A172 (cell line): ENCODE data around the gene TBC1D9B. TPM values are rescaled to one million over a fixed set of nuclear protein-coding genes. Genes with fewer than 3 reads are reported as not detected.

Experiments
- DNase-seq: peaks from one replicate; pipeline ENCODE4 v3.0.0-alpha.2; 2015; ENCODE audit warnings: low spot score
- total RNA-seq: library from RNA; depleted of rRNA; stranded (reverse); fragments of >200 nt; shearing (Covaris generic); gene quantifications from 2 replicates; pipeline ENCODE4 v1.2.3, GENCODE V29; 2014

TBC1D9B gene
- total RNA-seq, 1 experiment from 2014 or later, result 87.9 TPM

GRCh38 chr5:179869641-179870402 is 37.9 kb downstream of the TBC1D9B start:
- DNase-seq, result no peak

GRCh38 chr5:179869101-179869500 is 38.6 kb downstream of the TBC1D9B start:
- no peak for DNase-seq

DNA sequence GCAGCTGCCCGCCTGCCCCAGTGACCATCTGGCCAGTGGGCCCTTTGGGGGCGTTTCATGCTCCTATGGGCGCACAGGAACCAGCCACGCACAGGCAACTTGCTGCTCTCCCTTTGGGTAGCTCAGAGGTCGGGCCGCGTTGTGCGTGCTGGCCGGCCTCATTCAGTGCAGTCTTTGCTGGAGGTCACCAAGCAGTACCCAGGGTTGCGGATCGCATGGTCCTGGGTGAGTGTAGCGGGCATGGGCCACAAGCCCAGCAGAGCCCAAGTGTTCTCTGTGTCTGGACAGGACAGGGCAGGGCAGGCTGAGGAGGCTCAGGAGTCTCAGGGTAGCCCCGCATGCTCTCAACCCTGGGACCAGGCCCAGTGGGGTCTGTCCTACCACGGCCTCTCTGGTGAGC is 39.2 kb downstream of the TBC1D9B start:
- no peak for DNase-seq

GRCh38 chr5:179867476-179867875 is 40.2 kb downstream of the TBC1D9B start:
- no peak for DNase-seq

DNA sequence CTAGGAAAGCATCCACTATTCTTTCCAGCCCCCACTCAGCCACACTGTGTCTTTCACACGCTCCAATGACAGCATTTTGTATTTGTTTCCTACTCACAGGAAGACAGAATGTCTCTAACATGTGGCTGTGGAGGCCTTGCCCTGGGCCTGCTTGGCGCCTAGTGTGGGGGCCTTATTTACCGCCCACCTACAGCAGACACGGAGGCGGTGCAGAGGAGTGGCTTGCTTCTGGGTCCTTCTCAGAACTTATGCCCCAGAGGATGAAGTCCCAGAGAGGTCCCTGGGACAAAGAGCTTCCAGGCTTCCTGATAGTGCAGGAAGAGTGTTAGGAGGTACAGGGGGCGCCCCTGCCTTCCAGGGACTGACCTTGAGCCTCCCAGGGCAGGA is 40.6 kb downstream of the TBC1D9B start:
- no peak for DNase-seq

- DNase-seq, result no peak
These were observed 41.2 kb downstream of the TBC1D9B start for GRCh38 chr5:179866241-179867078.

- no peak for DNase-seq
These were observed 42.0 kb downstream of the TBC1D9B start for GRCh38 chr5:179865491-179866240.

DNA sequence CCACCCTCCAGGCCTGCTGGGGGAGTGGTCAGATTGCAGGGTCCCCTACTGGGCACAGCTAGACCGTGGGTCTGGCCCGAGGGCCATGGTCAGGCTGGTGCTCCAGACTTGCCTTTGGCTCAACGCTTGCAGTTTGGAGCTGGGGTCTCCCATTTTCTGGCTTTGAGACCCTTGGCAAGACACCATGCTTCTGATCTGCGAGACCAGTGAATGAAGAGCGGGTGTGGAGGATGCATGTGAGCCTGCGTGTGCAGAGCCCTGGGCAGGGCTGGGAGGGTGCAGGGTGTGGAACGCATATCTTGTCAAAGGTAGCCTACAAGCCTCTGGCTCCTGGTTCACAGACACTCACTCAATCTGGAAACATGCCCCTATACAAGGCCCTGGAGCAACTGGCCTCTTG is 43.0 kb downstream of the TBC1D9B start:
- DNase-seq, result no peak

GRCh38 chr5:179863449-179864085 is 44.1 kb downstream of the TBC1D9B start:
- DNase-seq, result no peak

DNA sequence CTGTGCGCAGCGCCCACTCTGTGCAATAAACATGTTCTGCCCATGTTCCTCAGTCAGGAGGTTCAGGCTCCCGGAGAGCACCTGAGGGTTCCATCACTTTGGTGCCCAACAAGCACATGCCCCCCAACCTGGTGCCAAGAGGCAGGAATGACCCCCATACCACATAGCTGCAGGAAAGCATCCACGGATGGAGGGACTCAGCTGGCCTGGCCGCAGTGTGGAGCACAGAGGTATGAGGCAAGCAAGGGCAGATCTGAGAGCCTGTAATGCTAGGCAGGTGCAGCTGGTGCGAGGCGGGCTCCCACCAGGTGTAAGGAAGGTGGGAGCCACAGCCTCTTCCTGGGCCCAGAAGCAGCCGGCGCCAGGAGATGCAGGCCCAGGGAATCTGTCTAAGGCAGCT is 44.8 kb downstream of the TBC1D9B start:
- DNase-seq, result no peak

DNA sequence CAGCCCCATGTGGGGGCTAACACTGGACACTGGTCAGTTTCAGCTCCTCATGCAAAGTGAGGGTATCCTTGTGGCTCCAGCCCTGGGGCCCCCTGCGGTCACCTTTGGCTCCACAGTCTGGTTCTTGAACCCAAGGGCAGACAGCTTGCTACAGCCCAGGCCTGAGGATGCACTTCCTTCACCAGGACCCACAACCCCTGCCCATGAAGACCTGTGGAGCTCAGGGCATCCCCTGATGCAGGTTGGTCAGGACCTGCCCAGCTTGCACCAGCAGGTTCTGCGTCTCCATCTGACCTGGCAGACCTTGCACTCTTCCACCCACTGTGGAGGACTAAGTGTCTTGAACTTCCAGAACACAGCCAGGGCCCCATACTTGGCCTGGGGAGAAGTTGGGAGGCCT is 45.4 kb downstream of the TBC1D9B start:
- DNase-seq, result no peak

GRCh38 chr5:179860301-179860700 is 47.4 kb downstream of the TBC1D9B start:
- DNase-seq, result no peak

DNA sequence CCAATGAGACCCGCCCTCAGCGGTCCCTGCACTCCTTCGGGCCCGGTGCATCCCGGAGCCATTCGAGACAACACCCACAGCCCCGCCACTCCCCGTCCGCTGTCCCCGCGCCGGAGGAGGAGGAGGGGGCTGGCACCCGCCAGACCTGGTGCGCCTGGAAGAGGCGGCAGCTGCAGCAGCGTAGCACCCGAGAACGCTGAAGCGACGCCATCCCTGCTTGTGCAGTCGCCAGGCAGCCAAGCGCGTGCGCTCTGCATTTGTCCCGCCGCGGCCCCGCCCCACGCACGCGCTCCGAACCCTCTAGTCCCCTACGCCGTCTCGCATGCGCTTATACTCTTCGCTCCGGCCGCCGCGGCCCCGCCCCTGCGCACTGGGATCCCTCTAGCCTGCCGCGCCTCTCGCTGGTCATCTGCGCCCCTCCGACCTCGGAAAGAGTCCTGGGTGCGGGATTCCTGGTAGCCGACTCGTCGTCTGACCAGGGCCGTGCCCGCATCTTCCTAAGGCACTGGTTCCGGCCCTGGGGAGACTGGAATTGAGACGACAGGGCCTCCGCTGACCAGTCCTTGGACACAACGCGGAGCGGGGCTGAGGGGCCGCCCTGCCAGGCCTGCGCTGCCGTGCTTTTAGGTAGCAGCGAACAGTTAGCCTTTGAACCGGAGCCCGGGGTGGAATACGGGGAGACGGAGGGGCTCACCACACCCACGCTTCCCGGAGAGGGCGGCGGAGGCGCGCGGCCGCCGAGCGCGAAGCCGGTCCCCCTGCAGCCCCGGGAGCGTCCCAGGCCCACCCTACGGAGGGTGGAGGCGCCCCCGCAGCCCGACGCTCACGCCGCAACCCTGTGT is 48.9 kb downstream of the TBC1D9B start, which contains the start of gene MRNIP:
Gene MRNIP, minus strand, starts transcription at position 232 of the 842 bp plus-strand sequence. Its CDS starts 21 bp downstream, at position 211.
- peak; percentile 96 for DNase-seq

GRCh38 chr5:179858241-179858585 is 49.5 kb downstream of the TBC1D9B start:
- peak; percentile 45 for DNase-seq

- DNase-seq, result no peak
These were observed 53.3 kb downstream of the TBC1D9B start for GRCh38 chr5:179854356-179854755.

DNA sequence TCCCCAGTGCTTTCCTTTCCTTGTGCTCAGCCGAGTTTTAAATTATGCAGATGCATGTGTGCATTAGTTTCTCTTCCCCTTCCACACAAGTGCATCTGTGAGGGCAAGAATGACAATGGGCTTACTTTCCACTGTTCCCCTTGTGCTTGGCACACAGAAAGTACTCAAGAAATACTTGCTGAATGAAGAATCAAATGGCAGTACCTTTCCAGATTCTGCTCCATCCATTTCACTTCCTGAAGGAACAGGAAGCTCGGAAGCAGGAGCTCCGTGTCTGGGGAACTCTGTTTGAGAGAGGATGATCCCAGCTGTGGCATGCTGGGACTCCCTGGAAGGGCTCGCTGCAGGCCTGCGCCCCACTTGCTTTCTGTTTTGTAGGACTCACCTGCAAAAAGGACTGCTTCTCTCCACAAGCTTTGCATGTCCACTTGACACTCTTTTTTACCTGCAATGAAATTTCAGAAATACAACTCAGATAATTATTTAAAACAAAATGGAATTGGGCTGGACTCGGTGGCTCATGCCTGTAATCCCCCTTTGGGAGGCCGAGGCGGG is 54.6 kb downstream of the TBC1D9B start:
- DNase-seq, result no peak

DNA sequence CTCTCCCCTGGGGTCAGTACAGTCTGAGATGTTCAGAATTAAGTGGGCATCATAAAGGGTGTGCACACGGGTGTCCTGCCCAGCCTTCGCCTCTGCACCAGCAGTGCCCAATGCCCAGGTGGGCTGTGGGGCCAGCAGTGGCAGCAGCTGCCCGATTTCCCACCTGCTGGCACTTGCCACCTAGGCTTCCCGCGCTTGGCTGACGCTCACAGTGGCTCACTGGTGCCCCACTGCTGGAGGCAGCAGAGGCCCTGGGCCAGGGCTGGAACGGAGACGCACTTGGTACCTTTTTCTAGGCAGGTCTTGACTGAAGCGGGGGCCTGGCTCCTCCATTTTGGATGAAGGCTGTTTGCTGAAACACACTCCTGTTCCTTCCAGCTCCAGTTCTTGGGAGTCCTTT is 66.1 kb downstream of the TBC1D9B start:
- DNase-seq, result no peak

DNA sequence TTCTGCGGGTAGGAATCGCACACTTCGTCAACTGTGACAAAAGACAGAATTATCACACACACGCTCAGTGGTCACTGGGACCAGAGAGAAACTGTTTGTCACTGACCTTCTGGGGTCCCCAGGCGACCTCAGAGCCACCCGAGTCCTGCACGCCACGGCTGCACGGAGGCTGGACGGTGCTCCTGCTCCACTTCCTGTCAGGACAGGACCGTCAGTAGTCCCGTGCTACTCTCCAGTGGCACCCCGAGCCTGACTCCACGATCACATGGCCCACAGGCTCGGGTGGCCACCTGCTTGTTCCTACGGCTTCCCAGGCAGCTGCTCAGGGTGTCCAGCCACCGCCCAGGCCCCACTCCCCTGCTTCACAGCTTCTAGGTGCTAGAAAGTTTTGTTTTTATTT is 66.9 kb downstream of the TBC1D9B start:
- no peak for DNase-seq

- no peak for DNase-seq
These were observed 67.4 kb downstream of the TBC1D9B start for GRCh38 chr5:179840321-179840720.
